MG63 (cell line): ENCODE measurements around the gene CROCC2. TPM values are rescaled to one million over a fixed set of nuclear protein-coding genes. Genes with fewer than 3 reads are reported as not detected.

ENCODE experiments used
- DNase-seq: peaks from one replicate; pipeline ENCODE4 v3.0.0-alpha.2; 2020
- H3K27me3 ChIP-seq: fragments of 250-450 bp; sonication (Bioruptor Pico); 2 replicates; pipeline ENCODE4 v1.5.1; 2020; ENCODE audit warnings: mild to moderate bottlenecking, moderate library complexity
- H3K36me3 ChIP-seq: fragments of 250-450 bp; sonication (Bioruptor Pico); 2 replicates; pipeline ENCODE4 v1.5.1; 2020; ENCODE audit warnings: mild to moderate bottlenecking, moderate library complexity
- H3K4me3 ChIP-seq: fragments of 250-450 bp; sonication (Bioruptor Pico); 2 replicates; pipeline ENCODE4 v1.5.1; 2020; ENCODE audit warnings: mild to moderate bottlenecking, moderate library complexity
- H3K9me3 ChIP-seq: fragments of 250-450 bp; sonication (Bioruptor Pico); 2 replicates; pipeline ENCODE4 v1.5.1; 2020; ENCODE audit warnings: mild to moderate bottlenecking, moderate library complexity
- total RNA-seq: library from RNA; depleted of rRNA; stranded (reverse); fragments of >200 nt; shearing (Covaris generic); gene quantifications from 2 replicates; pipeline ENCODE4 v1.2.3, GENCODE V29; 2014; ENCODE audit warnings: low replicate concordance

CROCC2 gene
- total RNA-seq, 1 experiment from 2014 or later, result not detected

GRCh38 chr2:240989451-240990265 lies 83.5 kb downstream of the CROCC2 start:
- H3K4me3 ChIP-seq, result no peak overlapping the region
- no peaks in the 10 kb centered on the region for H3K9me3 ChIP-seq
- peak; percentile 54 for DNase-seq
- no peaks in the 10 kb centered on the region for H3K27me3 ChIP-seq
- no peaks in the 10 kb centered on the region for H3K36me3 ChIP-seq

DNA sequence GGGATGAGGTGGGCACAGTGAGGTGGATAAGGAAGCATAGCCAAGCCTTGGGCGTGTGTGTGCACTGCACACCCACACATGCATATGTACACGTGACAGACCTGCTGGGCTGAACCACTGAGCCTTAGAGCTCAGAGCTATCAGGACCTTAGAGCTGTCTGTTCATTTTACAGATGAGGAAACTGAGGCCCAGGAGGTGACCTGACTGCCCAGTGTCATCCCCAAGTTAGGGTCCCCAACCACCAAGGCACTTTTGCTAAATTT lies 84.1 kb downstream of the CROCC2 start:
- Histone ChIP-seq H3K36me3 (no peaks in the 10 kb centered on the region), H3K4me3 (no peak overlapping the region), H3K9me3 (no peaks in the 10 kb centered on the region), H3K27me3 (no peaks in the 10 kb centered on the region)
- no peak for DNase-seq

DNA sequence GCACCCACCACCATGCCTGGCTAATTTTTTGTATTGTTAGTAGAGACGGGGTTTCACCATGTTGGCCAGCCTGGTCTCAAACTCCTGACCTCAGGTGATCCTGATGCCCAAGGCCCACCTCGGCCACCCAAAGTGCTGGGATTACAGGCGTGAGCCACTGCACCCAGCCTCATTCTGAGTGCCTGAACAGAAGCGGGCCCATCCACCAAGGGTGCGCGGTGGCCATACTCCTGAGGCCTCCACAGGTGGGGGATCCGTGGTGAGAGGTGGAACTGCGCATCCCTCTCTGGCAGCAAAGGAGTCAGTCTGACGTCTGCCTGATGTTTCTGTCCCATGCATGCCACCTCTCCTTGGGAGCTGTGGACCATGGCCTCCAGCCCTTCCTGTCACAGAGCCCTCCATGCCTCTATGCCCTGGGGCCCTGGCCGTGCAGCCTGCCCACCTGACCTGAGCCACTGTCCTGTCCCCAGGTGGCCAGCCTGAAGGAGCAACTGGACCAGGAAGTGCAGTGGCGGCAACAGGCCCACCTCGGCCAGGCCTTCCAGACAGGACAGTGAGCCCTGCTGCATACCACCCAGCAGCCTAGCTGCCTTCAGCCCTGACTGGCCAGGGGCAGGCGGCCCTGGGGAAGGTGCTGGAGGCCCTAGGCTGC lies 84.7 kb downstream of the CROCC2 start:
- H3K4me3 ChIP-seq, result no peak overlapping the region
- no peaks in the 10 kb centered on the region for H3K27me3 ChIP-seq

GRCh38 chr2:240991378-240992263 lies 85.5 kb downstream of the CROCC2 start:
- H3K27me3 ChIP-seq, result no peaks in the 10 kb centered on the region
- peak; percentile 93 for DNase-seq
- H3K9me3 ChIP-seq, result no peaks in the 10 kb centered on the region
- H3K36me3 ChIP-seq, result no peaks in the 10 kb centered on the region
- H3K4me3 ChIP-seq, result no peak overlapping the region

More for the DNA sequence above, 84.7 kb downstream of the CROCC2 start:
- Histone ChIP-seq H3K9me3 (no peaks in the 10 kb centered on the region), H3K36me3 (no peaks in the 10 kb centered on the region)
- DNase-seq, result no peak

- Histone ChIP-seq H3K9me3 (no peaks in the 10 kb centered on the region), H3K27me3 (no peaks in the 10 kb centered on the region), H3K4me3 (no peak overlapping the region), H3K36me3 (no peaks in the 10 kb centered on the region)
- DNase-seq, result no peak
These were observed 86.6 kb downstream of the CROCC2 start for GRCh38 chr2:240992572-240993291.

DNA sequence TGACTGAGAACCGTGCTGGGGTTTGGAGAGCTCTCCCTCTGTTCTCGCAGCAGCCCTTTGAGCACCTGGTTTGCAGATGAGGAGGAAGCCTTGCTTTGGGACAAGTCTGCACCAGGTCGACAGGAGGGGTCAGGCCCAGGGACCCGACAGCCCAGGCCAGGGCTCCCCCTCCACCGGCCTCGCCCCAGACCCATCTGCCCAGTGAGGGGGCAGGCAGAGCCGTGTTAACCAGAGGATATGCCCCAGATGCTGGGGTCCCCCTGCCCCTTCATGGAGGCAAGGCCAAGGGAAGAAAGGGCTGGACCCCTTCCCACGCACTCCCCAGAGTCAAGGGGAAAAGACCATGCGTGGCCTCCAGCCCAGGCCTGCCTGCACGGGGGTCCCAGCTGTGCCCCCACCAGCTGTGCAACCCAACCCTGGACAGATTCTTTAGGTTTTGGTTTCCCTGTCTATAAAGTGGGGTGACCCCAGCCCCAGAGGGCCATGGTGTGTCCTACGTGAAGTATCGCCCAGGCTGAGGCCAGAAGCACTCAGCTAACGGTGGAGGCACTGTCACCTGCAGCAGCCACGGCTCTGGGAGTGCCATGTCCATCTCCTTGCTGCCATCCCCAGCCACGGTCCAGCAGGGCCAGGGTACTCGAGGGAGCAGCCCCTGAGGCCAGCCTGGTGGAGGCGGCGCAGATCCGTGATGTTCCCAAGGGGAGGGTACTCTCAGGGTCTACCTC lies 87.5 kb downstream of the CROCC2 start:
- Histone ChIP-seq H3K36me3 (no peaks in the 10 kb centered on the region), H3K4me3 (no peak overlapping the region), H3K27me3 (no peaks in the 10 kb centered on the region), H3K9me3 (no peaks in the 10 kb centered on the region)
- DNase-seq, result no peak

DNA sequence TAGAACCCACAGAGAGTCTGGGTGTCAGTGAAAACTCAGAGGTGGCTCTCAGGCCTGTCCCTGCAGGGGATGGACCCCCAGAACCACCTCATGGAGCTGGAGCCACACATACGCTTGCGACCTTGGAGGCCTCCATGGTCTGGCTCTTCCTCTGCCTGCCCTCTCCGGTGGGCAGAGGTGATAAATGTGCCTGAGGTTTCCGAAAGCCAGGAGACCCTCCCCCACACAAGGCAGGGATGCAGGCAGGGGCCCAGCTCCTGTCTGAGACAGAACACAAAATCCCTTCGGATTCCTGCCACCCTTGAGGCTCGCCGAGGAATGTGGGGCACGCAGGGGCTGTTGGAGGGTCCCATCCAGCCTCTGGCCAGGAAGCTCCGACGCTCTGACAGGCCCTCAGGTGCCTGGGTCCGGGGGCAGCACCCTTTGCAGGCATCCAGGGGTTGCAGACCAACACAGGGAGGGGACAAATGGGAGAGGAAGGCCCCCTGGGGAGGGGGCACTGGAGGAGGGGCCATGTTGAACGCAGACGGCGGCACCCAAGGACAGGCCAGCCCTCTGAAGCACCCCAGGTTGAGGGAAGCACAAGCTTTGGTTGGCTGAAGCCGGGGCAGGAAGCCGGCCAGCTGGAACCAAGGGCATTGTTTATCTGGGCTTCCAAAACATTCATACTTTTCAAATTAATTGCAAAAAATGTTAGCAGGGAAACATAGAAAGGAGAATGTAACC lies 88.2 kb downstream of the CROCC2 start:
- no peak overlapping the region for H3K4me3 ChIP-seq
- no peak for DNase-seq

GRCh38 chr2:240995041-240996021 lies 89.2 kb downstream of the CROCC2 start:
- Histone ChIP-seq H3K4me3 (no peak overlapping the region), H3K9me3 (no peaks in the 10 kb centered on the region), H3K27me3 (no peaks in the 10 kb centered on the region), H3K36me3 (no peaks in the 10 kb centered on the region)
- DNase-seq, result no peak

More for the DNA sequence above, 88.2 kb downstream of the CROCC2 start:
- H3K27me3 ChIP-seq, result no peaks in the 10 kb centered on the region
- H3K9me3 ChIP-seq, result no peaks in the 10 kb centered on the region
- H3K36me3 ChIP-seq, result no peaks in the 10 kb centered on the region

DNA sequence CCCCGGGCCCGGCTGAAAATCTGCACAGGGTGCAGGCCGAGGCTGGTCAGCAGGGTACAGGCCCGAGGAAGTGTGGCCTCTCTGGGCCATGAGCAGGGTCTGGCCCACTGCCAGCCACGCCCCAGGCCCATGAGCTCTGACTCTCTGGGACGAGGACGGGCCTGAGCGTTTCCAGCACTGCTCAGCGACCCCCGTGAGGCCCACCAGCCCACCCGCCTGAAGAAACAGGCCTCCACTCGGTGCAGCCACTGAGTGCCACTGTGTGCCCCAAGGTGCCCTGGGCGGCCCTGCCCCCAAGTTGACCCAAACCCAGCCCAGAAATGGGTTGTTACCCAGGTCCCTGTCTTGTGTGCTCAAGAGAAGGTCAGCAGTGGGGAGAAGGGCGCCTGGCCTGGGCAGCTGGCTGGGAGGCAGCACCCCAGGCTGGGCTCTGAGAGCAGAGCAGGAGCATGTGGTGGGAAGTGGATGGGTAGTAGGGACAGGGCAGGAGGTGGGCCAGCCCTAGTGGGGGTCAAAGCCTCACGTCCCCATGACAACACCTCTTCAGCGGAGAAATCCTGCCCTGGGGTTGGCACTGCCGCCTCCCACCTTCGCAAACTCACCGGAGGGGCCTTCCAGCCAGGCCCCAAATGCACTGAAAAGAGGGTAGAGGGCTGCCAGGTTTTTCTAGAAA lies 90.2 kb downstream of the CROCC2 start:
- Histone ChIP-seq H3K36me3 (peaks cover 5% of the 10 kb centered on the region), H3K9me3 (no peaks in the 10 kb centered on the region), H3K4me3 (no peak overlapping the region), H3K27me3 (no peaks in the 10 kb centered on the region)
- no peak for DNase-seq

DNA sequence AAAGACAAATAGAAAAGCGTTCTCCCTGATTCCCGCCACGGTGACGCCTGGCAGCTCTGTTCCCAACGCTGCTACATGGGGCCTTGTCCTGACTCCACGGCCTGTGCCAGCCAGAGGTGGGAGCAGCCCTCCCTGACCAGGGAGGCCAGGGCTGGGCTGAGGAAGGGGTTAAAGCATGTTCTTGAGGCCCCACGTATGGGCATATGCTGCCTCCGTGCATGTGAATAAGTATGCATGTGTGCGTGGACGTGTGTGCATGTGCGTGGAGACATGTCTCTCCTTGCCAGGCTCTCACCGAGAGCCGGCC lies 90.7 kb downstream of the CROCC2 start:
- Histone ChIP-seq H3K36me3 (peaks cover 10% of the 10 kb centered on the region), H3K9me3 (no peaks in the 10 kb centered on the region), H3K27me3 (no peaks in the 10 kb centered on the region), H3K4me3 (no peak overlapping the region)
- no peak for DNase-seq

- H3K4me3 ChIP-seq, result no peak overlapping the region
- peaks cover 14% of the 10 kb centered on the region for H3K36me3 ChIP-seq
These were observed 91.2 kb downstream of the CROCC2 start for GRCh38 chr2:240997141-240997855.

GRCh38 chr2:240997856-240998705 lies 91.9 kb downstream of the CROCC2 start, which contains the start of gene SNED1:
Gene SNED1, plus strand, starts transcription at chr2:240998618. Its CDS starts 220 bp downstream, at chr2:240998838.
- no peaks in the 10 kb centered on the region for H3K27me3 ChIP-seq
- peaks cover under 1% of the 10 kb centered on the region; the same call in 1 of the 2 replicates for H3K9me3 ChIP-seq
- H3K36me3 ChIP-seq, result peaks cover 16% of the 10 kb centered on the region
- DNase-seq, result peak; percentile 85
- peak within 1 kb of the TSS; percentile 62 for H3K4me3 ChIP-seq

More at GRCh38 chr2:240997141-240997855, 91.2 kb downstream of the CROCC2 start:
- DNase-seq, result no peak
- Histone ChIP-seq H3K27me3 (no peaks in the 10 kb centered on the region), H3K9me3 (no peaks in the 10 kb centered on the region; the same call in 1 of the 2 replicates)

DNA sequence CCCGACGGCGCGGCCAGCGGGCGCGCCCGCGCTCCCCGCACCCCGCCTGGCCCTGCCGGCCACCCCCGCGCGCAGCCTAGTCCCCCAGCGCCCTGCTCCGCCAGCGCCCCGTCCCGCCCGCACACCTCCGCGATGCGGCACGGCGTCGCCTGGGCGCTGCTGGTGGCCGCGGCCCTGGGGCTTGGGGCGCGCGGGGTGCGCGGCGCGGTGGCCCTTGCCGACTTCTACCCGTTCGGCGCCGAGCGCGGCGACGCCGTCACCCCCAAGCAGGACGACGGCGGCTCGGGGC lies 92.5 kb downstream of the CROCC2 start:
- no peak for DNase-seq
- Histone ChIP-seq H3K27me3 (no peaks in the 10 kb centered on the region), H3K9me3 (peaks cover 6% of the 10 kb centered on the region), H3K36me3 (peaks cover 18% of the 10 kb centered on the region), H3K4me3 (peak overlapping the region; percentile 48; the same call in 1 of the 2 replicates)
